ENCODE data around the gene NFKBIE.
A peak's percentile ranks its signal among the peaks of the same experiment; 100 is the strongest.

NFKBIE gene

DNA sequence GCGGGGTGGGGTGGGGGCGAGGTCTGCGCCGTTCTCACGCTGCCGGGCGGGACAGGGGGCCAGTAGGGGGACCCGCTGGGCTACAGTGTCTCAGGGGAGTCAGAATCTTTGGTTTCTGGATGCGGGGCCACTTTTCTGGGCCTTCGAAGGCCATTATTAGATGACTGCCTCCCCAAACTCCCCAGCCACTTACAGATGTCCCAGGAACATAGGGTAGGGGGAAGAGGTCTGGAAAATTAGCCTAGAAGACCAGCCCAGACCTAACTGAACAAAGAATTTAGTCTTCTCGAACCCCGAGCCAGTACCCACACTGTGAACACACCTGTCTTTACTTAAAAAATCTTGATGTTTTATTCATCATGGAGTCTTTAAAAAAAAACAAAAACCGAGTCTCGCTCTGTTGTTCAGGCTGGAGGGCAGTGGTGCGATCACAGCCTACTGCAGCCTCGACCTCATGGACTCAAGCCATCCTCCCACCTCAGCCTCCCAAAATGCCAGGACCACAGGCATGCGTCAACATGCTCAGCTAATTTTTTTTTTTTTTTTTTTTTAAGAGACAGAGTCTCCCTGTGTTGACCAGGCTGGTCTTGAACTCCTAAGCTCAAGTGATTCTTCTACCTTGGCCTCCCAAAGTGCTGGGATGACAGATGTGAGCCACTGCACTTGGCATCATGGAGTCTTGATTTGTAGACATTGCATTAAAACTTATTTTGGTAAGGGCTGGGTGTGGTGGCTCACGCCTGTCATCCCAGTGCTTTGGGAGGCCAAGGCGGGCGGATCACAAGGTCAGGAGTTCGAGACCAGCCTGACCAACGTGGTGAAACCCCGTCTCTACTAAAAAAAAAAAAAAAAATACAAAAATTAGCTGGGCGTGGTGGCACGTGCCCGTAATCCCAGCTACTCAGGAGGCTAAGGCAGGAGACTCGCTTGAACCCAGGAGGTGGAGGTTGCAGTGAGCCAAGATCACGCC is 45.3 kb downstream of the NFKBIE start:
- Histone ChIP-seq H3K27ac (peak overlapping the region; percentile 90), H3K27me3 (ENCODE audit: insufficient read depth, low read depth, severe bottlenecking) (no peaks in the 10 kb centered on the region), H3K36me3 (peaks cover 5% of the 10 kb centered on the region; the same call in 1 of the 2 replicates), H3K4me3 (ENCODE audit: low read depth, low read length) (peak overlapping the region; percentile 68), H3K9me3 (ENCODE audit: severe bottlenecking) (no peaks in the 10 kb centered on the region)
- TF ChIP-seq, protein P1, sequence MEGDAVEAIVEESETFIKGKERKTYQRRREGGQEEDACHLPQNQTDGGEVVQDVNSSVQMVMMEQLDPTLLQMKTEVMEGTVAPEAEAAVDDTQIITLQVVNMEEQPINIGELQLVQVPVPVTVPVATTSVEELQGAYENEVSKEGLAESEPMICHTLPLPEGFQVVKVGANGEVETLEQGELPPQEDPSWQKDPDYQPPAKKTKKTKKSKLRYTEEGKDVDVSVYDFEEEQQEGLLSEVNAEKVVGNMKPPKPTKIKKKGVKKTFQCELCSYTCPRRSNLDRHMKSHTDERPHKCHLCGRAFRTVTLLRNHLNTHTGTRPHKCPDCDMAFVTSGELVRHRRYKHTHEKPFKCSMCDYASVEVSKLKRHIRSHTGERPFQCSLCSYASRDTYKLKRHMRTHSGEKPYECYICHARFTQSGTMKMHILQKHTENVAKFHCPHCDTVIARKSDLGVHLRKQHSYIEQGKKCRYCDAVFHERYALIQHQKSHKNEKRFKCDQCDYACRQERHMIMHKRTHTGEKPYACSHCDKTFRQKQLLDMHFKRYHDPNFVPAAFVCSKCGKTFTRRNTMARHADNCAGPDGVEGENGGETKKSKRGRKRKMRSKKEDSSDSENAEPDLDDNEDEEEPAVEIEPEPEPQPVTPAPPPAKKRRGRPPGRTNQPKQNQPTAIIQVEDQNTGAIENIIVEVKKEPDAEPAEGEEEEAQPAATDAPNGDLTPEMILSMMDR (IDR thresholded peaks at IDR 0.05; ENCODE audit: low read depth, low read length), result peak; percentile 33; the same call in 1 of the 2 replicates
- no peak for DNase-seq

DNA sequence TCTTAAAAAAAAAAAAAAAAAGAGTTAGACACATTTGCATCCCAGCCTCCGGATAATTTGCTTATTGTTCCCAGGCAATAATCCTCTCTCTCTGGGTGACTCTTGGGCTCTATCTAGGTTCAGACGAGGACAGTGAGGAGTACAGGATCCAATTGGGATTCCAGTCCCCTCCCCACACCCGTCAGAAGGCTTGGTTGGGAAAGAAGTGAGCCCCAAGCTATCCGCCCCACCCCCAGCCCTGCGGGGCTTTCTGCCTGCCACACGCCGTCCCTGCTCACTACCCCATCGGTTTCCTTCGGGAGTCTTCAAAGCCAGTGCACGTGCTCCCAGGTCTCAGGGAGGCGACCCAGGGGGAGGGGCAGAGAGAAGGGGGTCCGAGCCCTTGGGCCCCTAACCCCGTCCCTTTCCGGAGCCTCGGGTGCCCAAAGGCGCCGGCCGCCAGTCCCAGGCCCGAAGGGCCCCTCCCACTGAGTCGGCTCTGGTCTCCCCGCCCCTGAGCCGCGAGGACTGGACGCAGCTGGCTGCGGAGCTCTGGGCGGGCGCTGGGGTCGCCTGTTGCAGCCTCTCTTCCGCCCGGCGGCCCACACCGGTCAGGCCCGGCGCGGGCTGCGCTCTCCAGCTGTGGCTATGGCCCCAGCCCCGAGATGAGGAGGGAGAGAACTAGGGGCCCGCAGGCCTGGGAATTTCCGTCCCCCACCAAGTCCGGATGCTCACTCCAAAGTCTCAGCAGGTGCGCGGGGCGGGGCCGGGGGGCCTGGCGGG is 46.1 kb downstream of the NFKBIE start:
- Histone ChIP-seq H3K27ac (peak overlapping the region; percentile 90), H3K27me3 (ENCODE audit: insufficient read depth, low read depth, severe bottlenecking) (no peaks in the 10 kb centered on the region), H3K4me3 (ENCODE audit: low read depth, low read length) (peak overlapping the region; percentile 68), H3K9me3 (ENCODE audit: severe bottlenecking) (no peaks in the 10 kb centered on the region), H3K36me3 (peaks cover 5% of the 10 kb centered on the region; the same call in 1 of the 2 replicates)
- TF ChIP-seq, protein P1 (IDR thresholded peaks at IDR 0.05; ENCODE audit: low read depth, low read length), result no peak
- DNase-seq, result peak; percentile 95

DNA sequence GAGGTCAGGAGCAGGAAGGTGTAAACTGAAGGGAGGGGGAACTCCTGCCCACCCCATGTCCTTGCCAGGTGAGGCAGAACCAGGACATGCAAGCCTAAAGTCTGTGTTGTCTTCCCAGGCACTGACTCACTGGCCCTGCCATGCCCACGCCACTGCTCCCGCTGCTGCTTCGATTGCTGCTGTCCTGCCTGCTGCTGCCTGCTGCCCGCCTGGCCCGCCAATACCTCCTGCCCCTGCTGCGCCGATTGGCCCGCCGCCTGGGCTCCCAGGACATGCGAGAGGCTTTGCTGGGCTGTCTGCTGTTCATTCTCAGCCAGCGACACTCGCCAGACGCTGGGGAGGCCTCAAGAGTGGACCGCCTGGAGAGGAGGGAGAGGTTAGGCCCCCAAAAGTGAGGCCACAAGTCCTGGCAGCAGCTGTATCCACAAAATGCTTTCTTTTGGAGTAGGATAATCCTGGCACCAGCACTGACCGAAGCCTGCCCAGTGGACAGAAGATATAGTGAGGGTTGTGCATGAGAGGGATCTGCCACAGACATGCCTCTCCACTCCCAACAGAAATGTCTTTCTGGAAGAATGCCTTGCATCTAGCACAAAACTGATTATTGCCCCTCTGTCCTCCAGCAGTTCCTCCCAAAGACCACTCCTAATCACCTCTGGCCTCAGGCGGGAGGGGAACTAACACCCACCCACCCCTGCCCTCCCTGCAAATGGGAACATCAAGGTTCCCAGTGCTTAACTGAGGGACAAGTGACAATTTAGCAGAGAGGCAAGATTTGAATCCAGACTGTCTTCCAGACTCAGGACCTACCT is 47.8 kb downstream of the NFKBIE start:
- TF ChIP-seq, protein P1 (IDR thresholded peaks at IDR 0.05; ENCODE audit: low read depth, low read length), result no peak
- Histone ChIP-seq H3K9me3 (ENCODE audit: severe bottlenecking) (no peaks in the 10 kb centered on the region), H3K27ac (peak overlapping the region; percentile 90), H3K27me3 (ENCODE audit: insufficient read depth, low read depth, severe bottlenecking) (no peaks in the 10 kb centered on the region), H3K36me3 (peaks cover 5% of the 10 kb centered on the region; the same call in 1 of the 2 replicates), H3K4me3 (ENCODE audit: low read depth, low read length) (no peak overlapping the region)
- DNase-seq, result no peak

DNA sequence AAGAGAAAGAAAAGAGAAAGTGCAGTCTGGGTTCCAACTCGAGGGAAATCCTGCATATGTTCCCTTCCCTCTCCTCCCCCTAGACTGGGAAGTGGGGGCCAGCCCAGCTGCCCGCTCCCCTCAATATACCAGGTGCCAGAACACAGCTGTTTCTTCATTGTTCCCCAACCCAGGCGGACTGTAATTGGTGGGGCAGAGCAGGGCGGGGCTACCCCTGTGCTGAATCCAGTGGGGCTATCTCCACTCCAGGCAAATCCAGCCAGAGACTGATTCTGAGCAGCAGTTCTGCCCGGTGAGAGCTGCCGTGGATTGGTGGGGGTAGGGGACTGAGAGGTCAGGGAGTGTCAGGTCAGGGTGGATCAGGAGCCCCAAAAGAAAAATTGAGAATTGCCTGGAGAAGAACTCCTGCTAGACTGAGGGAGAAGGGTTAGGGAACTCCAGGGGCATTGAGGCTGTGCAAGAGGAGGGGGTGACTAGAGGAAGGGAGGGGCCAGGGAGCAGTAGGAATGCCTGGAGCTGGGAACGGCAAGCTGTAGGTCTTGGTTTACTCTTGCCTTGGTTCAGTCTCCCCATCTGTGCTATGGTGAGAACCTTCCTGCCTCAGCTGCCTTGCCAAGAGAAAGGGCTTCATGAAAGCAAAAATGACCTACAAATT is 48.5 kb downstream of the NFKBIE start, which contains the start of gene MYMX:
Gene MYMX (plus strand): TSS at position 250 of the 655 bp plus-strand sequence. CDS start 546 bp downstream, outside the sequence.
- Histone ChIP-seq H3K36me3 (peaks cover 5% of the 10 kb centered on the region; the same call in 1 of the 2 replicates), H3K27ac (peak within 1 kb of the TSS; percentile 90), H3K27me3 (ENCODE audit: insufficient read depth, low read depth, severe bottlenecking) (no peaks in the 10 kb centered on the region), H3K9me3 (ENCODE audit: severe bottlenecking) (no peaks in the 10 kb centered on the region), H3K4me3 (ENCODE audit: low read depth, low read length) (no peak within 1 kb of the TSS)
- TF ChIP-seq, protein P1 (IDR thresholded peaks at IDR 0.05; ENCODE audit: low read depth, low read length), result no peak
- DNase-seq, result peak; percentile 57

DNA sequence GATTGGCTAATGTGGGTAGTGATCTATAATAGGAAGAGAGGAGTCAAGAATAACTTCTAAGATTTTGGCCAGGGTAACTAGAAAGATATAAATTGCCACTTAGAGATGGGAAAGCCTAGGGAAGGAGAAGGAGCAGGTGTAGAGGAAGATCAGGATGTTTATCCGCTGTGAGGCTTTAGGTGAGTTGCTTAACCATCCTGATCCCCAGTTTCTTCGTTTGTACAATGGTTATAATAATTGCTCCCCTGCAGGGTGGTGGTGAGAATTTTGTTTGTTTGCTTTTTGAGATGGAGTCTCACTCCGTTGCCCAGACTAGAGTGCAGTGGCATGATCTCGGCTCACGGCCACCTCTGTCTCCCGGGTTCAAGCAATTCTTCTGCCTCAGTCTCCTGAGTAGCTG is 51.0 kb downstream of the NFKBIE start:
- Histone ChIP-seq H3K27me3 (ENCODE audit: insufficient read depth, low read depth, severe bottlenecking) (no peaks in the 10 kb centered on the region), H3K27ac (no peak overlapping the region), H3K36me3 (no peaks in the 10 kb centered on the region), H3K9me3 (ENCODE audit: severe bottlenecking) (no peaks in the 10 kb centered on the region), H3K4me3 (ENCODE audit: low read depth, low read length) (no peak overlapping the region)
- DNase-seq, result no peak
- TF ChIP-seq, protein P1 (IDR thresholded peaks at IDR 0.05; ENCODE audit: low read depth, low read length), result no peak

Data from WERI-Rb-1 (cell line).